Upper lobe of left lung (tissue), 6 donors: ENCODE measurements around the gene SYP. TPM values are rescaled to one million over a fixed set of nuclear protein-coding genes. Genes with fewer than 3 reads are reported as not detected.

ENCODE experiments used
- ATAC-seq, 2 donors: fragments of 200-7000 bp; cut with Tn5 transposase; one replicate each; pipeline ENCODE4 v1.9.1; 2022; ENCODE audit warnings: mild to moderate bottlenecking in 2 of 2, moderate library complexity in 2 of 2; ENCODE audit not compliant: low FRiP score in 2 of 2
- DNase-seq, 2 donors: peaks; one replicate each; pipeline ENCODE4 v3.0.0-alpha.2; 2019 to 2020
- H3K27ac ChIP-seq, 4 donors: fragments of 200-600 bp; sonication (generic); one replicate each; pipeline ENCODE4 v1.5.1; 2016 to 2019
- H3K27me3 ChIP-seq, 4 donors: fragments of 200-600 bp; sonication (generic); one replicate each; pipeline ENCODE4 v1.5.1; 2017 to 2019
- H3K36me3 ChIP-seq, 4 donors: fragments of 200-600 bp; sonication (generic); one replicate each; pipeline ENCODE4 v1.5.1; 2016 to 2019
- H3K4me1 ChIP-seq, 4 donors: fragments of 200-600 bp; sonication (generic); one replicate each; pipeline ENCODE4 v1.5.1; 2018 to 2019
- H3K4me3 ChIP-seq, 4 donors: fragments of 200-600 bp; sonication (generic); one replicate each; pipeline ENCODE4 v1.5.1; 2017 to 2019; ENCODE audit warnings: mild to moderate bottlenecking in 2 of 4, moderate library complexity in 1 of 4
- H3K9me3 ChIP-seq, 4 donors: fragments of 200-600 bp; sonication (generic); one replicate each; pipeline ENCODE4 v1.5.1; 2018 to 2019
- CTCF ChIP-seq, 6 experiments: fragments of 450-650 bp in 4 of 6; fragments of 200-600 bp in 2 of 6; sonication (generic) in 2 of 6; IDR thresholded peaks; one replicate each; pipeline ENCODE4 v1.5.1; 2016 to 2019; ENCODE audit warnings: antibody characterized with exemption in 6 of 6
- EP300 ChIP-seq, 4 donors: sonication (generic); formaldehyde crosslinking; IDR thresholded peaks; one replicate each; pipeline ENCODE4 v1.5.1; 2017; ENCODE audit warnings: antibody characterized with exemption in 4 of 4, control low read depth in 2 of 4
- POLR2A ChIP-seq, 4 donors: fragments of 450-650 bp; IDR thresholded peaks; one replicate each; pipeline ENCODE4 v1.5.1; 2016 to 2017; ENCODE audit warnings: antibody characterized with exemption in 4 of 4, mild to moderate bottlenecking in 2 of 4
- POLR2AphosphoS5 ChIP-seq, 2 donors: sonication (generic); formaldehyde crosslinking; IDR thresholded peaks; one replicate each; pipeline ENCODE4 v1.5.1; 2017; ENCODE audit warnings: antibody characterized with exemption in 2 of 2
- whole genome bisulfite sequencing, 2 donors: methylation state at CpG; one replicate each; pipeline ENCODE4 v1.1.5; 2017 to 2018; 5-methylcytosine and 5-hydroxymethylcytosine counted together
- total RNA-seq, 6 donors: library from RNA; depleted of rRNA in 4 of 6; stranded (reverse); fragments of >200 nt in 4 of 6; gene quantifications; one replicate each; pipeline versions ENCODE4 v1.1.0 to v1.2.1, GENCODE V29; 2016 to 2021
- donor health status: DM: no; HTN: no; CAD: no; lungs with moderate emphysema.
- donor health status: DM: no; HTN: yes; CAD: no; lungs with severe emphysema.

Gene SYP
- total RNA-seq, 6 donors from 2014 or later, result 2.1 to 8.0 (median 4.3) TPM

DNA sequence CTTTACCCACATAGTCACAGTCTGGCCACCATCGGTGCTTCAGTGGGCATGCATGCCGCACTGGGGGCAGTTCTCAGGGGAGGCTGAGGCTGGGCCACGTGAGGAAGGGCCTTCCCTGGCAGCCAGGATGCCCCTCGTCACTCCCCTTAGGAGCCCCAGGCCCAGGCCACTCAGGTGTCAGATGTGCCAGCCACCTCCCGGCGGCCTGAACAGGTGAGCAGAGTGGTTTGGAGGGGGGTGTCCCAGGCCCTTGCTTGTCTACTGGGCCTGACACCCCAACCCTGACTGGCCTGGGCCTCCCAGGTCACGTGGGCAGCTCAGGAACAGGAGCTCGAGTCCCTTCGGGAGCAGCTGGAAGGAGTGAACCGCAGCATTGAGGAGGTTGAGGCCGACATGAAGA is 47.4 kb upstream of the SYP start:
- TF ChIP-seq CTCF (IDR thresholded peaks at IDR 0.05) (no peak), EP300 (IDR thresholded peaks at IDR 0.05) (no peak), POLR2AphosphoS5 (IDR thresholded peaks at IDR 0.05) (no peak), POLR2A (IDR thresholded peaks at IDR 0.05) (no peak)
- Histone ChIP-seq H3K9me3 (no peaks in the 10 kb centered on the region), H3K27ac (no peak overlapping the region), H3K36me3 (peaks cover 0 to 64% (median 26%) of the 10 kb centered on the region in 4 donors), H3K4me3 (no peak overlapping the region), H3K27me3 (no peaks in the 10 kb centered on the region), H3K4me1 (no peaks in the 10 kb centered on the region)
- DNase-seq, result no peak
- ATAC-seq, result no peak
- 86% methylated on average over 11 of the region's 11 CpGs; no CpG with 5 or more reads in 1 of the 2 donors for WGBS, 2 donors

GRCh38 chrX:49246541-49246940 is 46.5 kb upstream of the SYP start:
- no peak overlapping the region for H3K27ac ChIP-seq
- 83 to 88% methylated on average over 2 to 8 of the region's 10 CpGs for WGBS, 2 donors
- no peak overlapping the region for H3K4me3 ChIP-seq
- no peak for DNase-seq
- peaks cover 0 to 64% (median 26%) of the 10 kb centered on the region in 4 donors for H3K36me3 ChIP-seq
- TF ChIP-seq POLR2AphosphoS5 (IDR thresholded peaks at IDR 0.05) (no peak), CTCF (IDR thresholded peaks at IDR 0.05) (no peak)
- H3K27me3 ChIP-seq, result no peaks in the 10 kb centered on the region
- no peaks in the 10 kb centered on the region for H3K9me3 ChIP-seq
- no peak for ATAC-seq
- H3K4me1 ChIP-seq, result no peaks in the 10 kb centered on the region

DNA sequence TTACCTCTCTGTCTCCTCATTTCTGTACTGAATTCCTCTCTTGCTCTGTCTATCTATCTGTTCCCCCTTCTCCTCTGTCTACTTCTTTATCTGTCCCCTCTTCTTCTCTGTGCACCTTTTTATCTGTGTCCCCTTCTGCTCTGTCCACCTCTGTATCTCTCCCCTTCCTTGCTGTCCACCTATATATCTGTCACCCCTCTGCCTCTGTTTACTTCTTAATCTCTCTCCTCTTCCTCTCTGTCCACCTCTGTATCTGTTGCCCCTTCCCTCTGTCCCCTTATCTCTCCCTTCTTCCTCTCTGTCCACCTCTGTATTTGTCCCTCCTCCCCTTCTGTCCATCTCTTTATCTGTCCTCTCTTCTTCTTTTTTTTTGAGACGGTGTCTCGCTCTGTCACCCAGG is 44.2 kb upstream of the SYP start:
- H3K27ac ChIP-seq, result no peak overlapping the region
- no peak for TF ChIP-seq POLR2A (IDR thresholded peaks at IDR 0.05)
- no peak for TF ChIP-seq CTCF (IDR thresholded peaks at IDR 0.05)
- no peak for TF ChIP-seq POLR2AphosphoS5 (IDR thresholded peaks at IDR 0.05)
- no peak for TF ChIP-seq EP300 (IDR thresholded peaks at IDR 0.05)
- no peak for DNase-seq
- H3K27me3 ChIP-seq, result no peaks in the 10 kb centered on the region
- no peaks in the 10 kb centered on the region for H3K4me1 ChIP-seq
- H3K36me3 ChIP-seq, result peaks cover 0 to 50% (median 22%) of the 10 kb centered on the region in 4 donors
- no peak overlapping the region for H3K4me3 ChIP-seq
- no peak for ATAC-seq
- H3K9me3 ChIP-seq, result no peaks in the 10 kb centered on the region
- 94 to 97% methylated on average over 2 of the region's 2 CpGs for WGBS, 2 donors

DNA sequence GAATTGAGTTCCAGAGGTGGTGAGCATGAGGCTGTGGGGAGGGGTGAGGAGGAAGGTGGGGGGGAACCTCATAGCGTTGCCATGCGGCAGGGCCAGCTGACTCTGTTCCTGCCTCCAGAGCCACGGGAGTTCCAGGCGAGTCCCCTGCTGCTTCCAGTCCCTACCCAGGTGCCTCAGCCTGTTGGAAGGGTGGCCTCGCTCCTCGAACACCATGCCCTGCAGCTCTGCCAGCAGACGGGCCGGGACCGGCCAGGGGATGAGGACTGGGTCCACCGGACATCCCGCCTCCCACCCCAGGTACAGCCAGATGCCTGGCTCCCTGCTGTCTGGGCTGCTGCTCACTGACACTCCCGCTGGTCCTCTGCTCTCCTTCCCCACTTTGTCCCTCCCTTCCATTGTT is 43.2 kb upstream of the SYP start:
- TF ChIP-seq POLR2A (IDR thresholded peaks at IDR 0.05), result no peak
- no peak for TF ChIP-seq CTCF (IDR thresholded peaks at IDR 0.05)
- no peak for TF ChIP-seq EP300 (IDR thresholded peaks at IDR 0.05)
- no peak for TF ChIP-seq POLR2AphosphoS5 (IDR thresholded peaks at IDR 0.05)
- Histone ChIP-seq H3K27ac (no peak overlapping the region), H3K4me3 (no peak overlapping the region), H3K4me1 (no peaks in the 10 kb centered on the region), H3K36me3 (peaks cover 0 to 41% (median 17%) of the 10 kb centered on the region in 4 donors), H3K9me3 (no peaks in the 10 kb centered on the region), H3K27me3 (no peaks in the 10 kb centered on the region)
- 80 to 88% methylated on average over 1 to 12 of the region's 12 CpGs for WGBS, 2 donors
- no peak for ATAC-seq
- no peak for DNase-seq

GRCh38 chrX:49242545-49243066 is 42.6 kb upstream of the SYP start:
- no peak for TF ChIP-seq EP300 (IDR thresholded peaks at IDR 0.05)
- TF ChIP-seq POLR2AphosphoS5 (IDR thresholded peaks at IDR 0.05), result no peak
- TF ChIP-seq CTCF (IDR thresholded peaks at IDR 0.05), result no peak
- no peak for TF ChIP-seq POLR2A (IDR thresholded peaks at IDR 0.05)
- DNase-seq, result no peak
- Histone ChIP-seq H3K27ac (no peak overlapping the region), H3K9me3 (no peaks in the 10 kb centered on the region), H3K36me3 (peaks cover 0 to 41% (median 16%) of the 10 kb centered on the region in 4 donors), H3K27me3 (no peaks in the 10 kb centered on the region), H3K4me1 (no peaks in the 10 kb centered on the region), H3K4me3 (no peak overlapping the region)
- ATAC-seq, result no peak
- WGBS, 2 donors, result 85 to 94% methylated on average over 9 to 12 of the region's 12 CpGs
